ENCODE results near the gene RIN1. TPM values are rescaled to one million over a fixed set of nuclear protein-coding genes. Genes with fewer than 3 reads are reported as not detected.
A peak's percentile ranks its signal among the peaks of the same experiment; 100 is the strongest.
"Not testable (repeated sequence)": the region's sequence is repeated elsewhere in the genome, so short reads cannot be mapped to it uniquely, and the experiment has no call there.

The RIN1 gene
- under 1 TPM in 2 of 3 donors, not detected in 1; 0.17 to 0.20 TPM for polyA plus RNA-seq

- DNase-seq: peak; percentile 81 to 82 (median 81)
- peak within 1 kb of the TSS in 5 of 6 donors; percentile 60 to 84 (median 76) for H3K27ac Mint-ChIP-seq
- H3K4me3 Mint-ChIP-seq: peak within 1 kb of the TSS; percentile 72 to 78 (median 77)
- H3K36me3 Mint-ChIP-seq: peaks cover 7 to 34% (median 22%) of the 10 kb centered on the region in 3 donors
- no peaks in the 10 kb centered on the region for H3K9me3 Mint-ChIP-seq
- H3K27me3 Mint-ChIP-seq (ENCODE audit: low read depth in 3 of 3): peaks cover 6 to 20% (median 11%) of the 10 kb centered on the region in 3 donors
- H3K4me1 Mint-ChIP-seq: peaks cover 15 to 20% of the 10 kb centered on the region in 2 donors
Measured at GRCh38 chr11:66336234-66337102, at the start of gene RIN1. RIN1 (minus strand) TSS chr11:66336434; CDS start chr11:66336402, 32 bp downstream.

GRCh38 chr11:66384316-66384715 is 48.1 kb upstream of the RIN1 start:
- not testable (repeated sequence) for H3K4me3 Mint-ChIP-seq; H3K27me3 Mint-ChIP-seq (ENCODE audit: low read depth in 3 of 3); H3K9me3 Mint-ChIP-seq; H3K36me3 Mint-ChIP-seq; H3K27ac Mint-ChIP-seq; H3K4me1 Mint-ChIP-seq; DNase-seq

GRCh38 chr11:66380264-66380663 is 44.0 kb upstream of the RIN1 start:
- not testable (repeated sequence) for DNase-seq; H3K27me3 Mint-ChIP-seq (ENCODE audit: low read depth in 3 of 3); H3K4me3 Mint-ChIP-seq; H3K4me1 Mint-ChIP-seq; H3K36me3 Mint-ChIP-seq; H3K27ac Mint-ChIP-seq; H3K9me3 Mint-ChIP-seq

GRCh38 chr11:66373690-66374287 is 37.6 kb upstream of the RIN1 start:
- DNase-seq; H3K36me3 Mint-ChIP-seq; H3K27me3 Mint-ChIP-seq (ENCODE audit: low read depth in 3 of 3); H3K9me3 Mint-ChIP-seq; H3K27ac Mint-ChIP-seq; H3K4me1 Mint-ChIP-seq: not testable (repeated sequence)
- peak overlapping the region in 3 of 5 donors; percentile 21 to 44 (median 36) for H3K4me3 Mint-ChIP-seq

- Mint-ChIP-seq H3K27me3 (ENCODE audit: low read depth in 3 of 3) (peaks cover 3 to 5% (median 5%) of the 10 kb centered on the region in 3 donors), H3K27ac (peak overlapping the region in 2 of 6 donors; percentile 40 to 60), H3K4me3 (peak overlapping the region in 4 of 5 donors; percentile 21 to 44 (median 32)), H3K36me3 (no peaks in the 10 kb centered on the region), H3K9me3 (no peaks in the 10 kb centered on the region), H3K4me1 (peaks cover 9% of the 10 kb centered on the region in 2 donors)
- no peak for DNase-seq
Measured at GRCh38 chr11:66373265-66373664, 37.0 kb upstream of the RIN1 start.

GRCh38 chr11:66371627-66372415 is 35.6 kb upstream of the RIN1 start, which contains the start of gene SLC29A2:
SLC29A2 (minus strand) TSS chr11:66371760; CDS start chr11:66371591, 169 bp downstream.
- Mint-ChIP-seq H3K27me3 (ENCODE audit: low read depth in 3 of 3) (peaks cover 3 to 5% (median 5%) of the 10 kb centered on the region in 3 donors), H3K36me3 (no peaks in the 10 kb centered on the region), H3K4me3 (peak within 1 kb of the TSS; percentile 81 to 87 (median 85)), H3K27ac (peak within 1 kb of the TSS in 2 of 6 donors; percentile 17 to 80), H3K9me3 (no peaks in the 10 kb centered on the region), H3K4me1 (peaks cover 9% of the 10 kb centered on the region in 2 donors)
- DNase-seq: peak; percentile 42 to 48 (median 45)

- peak overlapping the region in 1 of 6 donors; percentile 35 for H3K27ac Mint-ChIP-seq
- peaks cover 9% of the 10 kb centered on the region in 2 donors for H3K4me1 Mint-ChIP-seq
- H3K4me3 Mint-ChIP-seq: peak overlapping the region; percentile 21 to 60 (median 35)
- peaks cover 3 to 5% (median 4%) of the 10 kb centered on the region in 3 donors for H3K27me3 Mint-ChIP-seq (ENCODE audit: low read depth in 3 of 3)
- H3K36me3 Mint-ChIP-seq: no peaks in the 10 kb centered on the region
- no peaks in the 10 kb centered on the region for H3K9me3 Mint-ChIP-seq
- no peak for DNase-seq
Measured at GRCh38 chr11:66369073-66369894, 33.0 kb upstream of the RIN1 start.

GRCh38 chr11:66368484-66368883 is 32.2 kb upstream of the RIN1 start:
- Mint-ChIP-seq H3K4me3 (no peak overlapping the region), H3K27ac (no peak overlapping the region), H3K9me3 (no peaks in the 10 kb centered on the region), H3K27me3 (ENCODE audit: low read depth in 3 of 3) (peaks cover 3 to 5% (median 4%) of the 10 kb centered on the region in 3 donors), H3K36me3 (no peaks in the 10 kb centered on the region), H3K4me1 (peaks cover 9% of the 10 kb centered on the region in 2 donors)
- no peak for DNase-seq

- Mint-ChIP-seq H3K9me3 (no peaks in the 10 kb centered on the region), H3K4me1 (peaks cover 5 to 6% of the 10 kb centered on the region in 2 donors), H3K36me3 (no peaks in the 10 kb centered on the region), H3K27me3 (ENCODE audit: low read depth in 3 of 3) (peaks cover 0 to 5% (median 4%) of the 10 kb centered on the region in 3 donors), H3K4me3 (no peak overlapping the region), H3K27ac (no peak overlapping the region)
- no peak for DNase-seq
Measured at GRCh38 chr11:66367561-66368312, 31.5 kb upstream of the RIN1 start.

- peaks cover 0 to 5% (median 4%) of the 10 kb centered on the region in 3 donors for H3K27me3 Mint-ChIP-seq (ENCODE audit: low read depth in 3 of 3)
- H3K9me3 Mint-ChIP-seq: no peaks in the 10 kb centered on the region
- no peak for DNase-seq
- no peaks in the 10 kb centered on the region for H3K36me3 Mint-ChIP-seq
- H3K27ac Mint-ChIP-seq: no peak overlapping the region
- H3K4me3 Mint-ChIP-seq: no peak overlapping the region
- H3K4me1 Mint-ChIP-seq: peaks cover 0 to 2% of the 10 kb centered on the region in 2 donors
Measured at GRCh38 chr11:66366844-66367477, 30.7 kb upstream of the RIN1 start.

- Mint-ChIP-seq H3K27ac (no peak overlapping the region), H3K4me3 (no peak overlapping the region), H3K4me1 (peaks cover 0 to 2% of the 10 kb centered on the region in 2 donors), H3K27me3 (ENCODE audit: low read depth in 3 of 3) (peaks cover 0 to 5% (median 4%) of the 10 kb centered on the region in 3 donors), H3K9me3 (no peaks in the 10 kb centered on the region), H3K36me3 (no peaks in the 10 kb centered on the region)
- DNase-seq: no peak
Measured at GRCh38 chr11:66365711-66366619, 29.7 kb upstream of the RIN1 start.

Measured in immature natural killer cell (primary cell).